Calu3 (cell line): Measurements from ENCODE around the gene IFIT1. TPM values are rescaled to one million over a fixed set of nuclear protein-coding genes. Genes with fewer than 3 reads are reported as not detected.
"Not testable (repeated sequence)": the region's sequence is repeated elsewhere in the genome, so short reads cannot be mapped to it uniquely, and the experiment has no call there.

Experiments
- BruUV-seq: library from RNA; stranded (reverse); fragments of 400-500 nt; replicated peaks from 2 replicates; lab custom pipeline; 2021; lab: Mats Ljungman, UMichigan
- CTCF ChIA-PET: fragments of 300-600 bp; sonication (Branson Sonifier 250); formaldehyde crosslinking; loops from one replicate; lab custom pipeline; 2022; ENCODE audit warnings: antibody characterized with exemption; lab: Charles Lee
- DNase-seq: peaks from one replicate; pipeline ENCODE4 v3.0.0; 2022
- H3K27ac Mint-ChIP-seq: one replicate; pipeline ENCODE4 v1.8.0; 2022; ENCODE audit warnings: mixed read lengths; ENCODE audit not compliant: unreplicated experiment
- H3K27me3 Mint-ChIP-seq: one replicate; pipeline ENCODE4 v1.8.0; 2022; ENCODE audit warnings: mixed read lengths; ENCODE audit not compliant: unreplicated experiment
- H3K36me3 Mint-ChIP-seq: one replicate; pipeline ENCODE4 v1.8.0; 2022; ENCODE audit warnings: mild to moderate bottlenecking, moderate library complexity, mixed read lengths; ENCODE audit not compliant: insufficient read depth, unreplicated experiment
- H3K4me1 Mint-ChIP-seq: one replicate; pipeline ENCODE4 v1.8.0; 2022; ENCODE audit warnings: mild to moderate bottlenecking, low read depth, mixed read lengths; ENCODE audit not compliant: unreplicated experiment
- H3K4me3 Mint-ChIP-seq: one replicate; pipeline ENCODE4 v1.8.0; 2022; ENCODE audit warnings: mild to moderate bottlenecking, low read depth, moderate library complexity, mixed read lengths; ENCODE audit not compliant: unreplicated experiment
- H3K9me3 Mint-ChIP-seq: one replicate; pipeline ENCODE4 v1.8.0; 2022; ENCODE audit warnings: low read depth, mixed read lengths; ENCODE audit not compliant: unreplicated experiment
- CTCF ChIP-seq: fragments of 200-600 bp; IDR thresholded peaks from one replicate; pipeline ENCODE4 v1.8.0; 2022; ENCODE audit warnings: antibody characterized with exemption; ENCODE audit not compliant: unreplicated experiment
- intact Hi-C: fragments of 100-400 bp; cut with micrococcal nuclease; formaldehyde crosslinking; loops from one replicate; pipeline ENCODE4 v1.10.0; 2022; ENCODE audit not compliant: unreplicated experiment
- total RNA-seq: library from RNA; stranded (reverse); gene quantifications from 2 replicates; pipeline ENCODE4 v1.2.3, GENCODE V29; 2022

IFIT1 gene
- total RNA-seq, 1 experiment from 2014 or later, result 52.3 TPM

GRCh38 chr10:89440226-89441009 is 48.0 kb downstream of the IFIT1 start:
- Mint-ChIP-seq H3K9me3 (no peaks in the 10 kb centered on the region), H3K4me1 (no peaks in the 10 kb centered on the region), H3K27ac (no peak overlapping the region), H3K36me3 (no peaks in the 10 kb centered on the region), H3K27me3 (no peaks in the 10 kb centered on the region), H3K4me3 (no peak overlapping the region)
- TF ChIP-seq CTCF, result no peak
- DNase-seq, result no peak
- intact Hi-C loops, result no loop called here
- CTCF ChIA-PET, result interaction anchor here (0.7 kb wide), 1 partner anchor 184 kb away, joined by 4 read pairs; no protein-coding TSS in a partner anchor
- no TSS peak for BruUV-seq

GRCh38 chr10:89442289-89442688 is 49.9 kb downstream of the IFIT1 start:
- no peak for DNase-seq
- CTCF ChIA-PET, result no interaction called here
- no TSS peak for BruUV-seq
- H3K36me3 Mint-ChIP-seq, result no peaks in the 10 kb centered on the region
- TF ChIP-seq CTCF, result no peak
- no peaks in the 10 kb centered on the region for H3K9me3 Mint-ChIP-seq
- H3K4me3 Mint-ChIP-seq, result no peak overlapping the region
- H3K27ac Mint-ChIP-seq, result no peak overlapping the region
- no peaks in the 10 kb centered on the region for H3K4me1 Mint-ChIP-seq
- intact Hi-C loops, result no loop called here
- no peaks in the 10 kb centered on the region for H3K27me3 Mint-ChIP-seq

- H3K4me1 Mint-ChIP-seq, DNase-seq, BruUV-seq, H3K27ac Mint-ChIP-seq, H3K4me3 Mint-ChIP-seq, H3K27me3 Mint-ChIP-seq, CTCF ChIA-PET, intact Hi-C loops, H3K36me3 Mint-ChIP-seq, H3K9me3 Mint-ChIP-seq: not testable (repeated sequence)
These were observed 52.4 kb downstream of the IFIT1 start for GRCh38 chr10:89444819-89445218.

GRCh38 chr10:89450901-89451300 is 58.5 kb downstream of the IFIT1 start:
- no peak overlapping the region for H3K27ac Mint-ChIP-seq
- TF ChIP-seq CTCF, result no peak
- no peaks in the 10 kb centered on the region for H3K9me3 Mint-ChIP-seq

GRCh38 chr10:89452193-89452592 is 59.8 kb downstream of the IFIT1 start:
- CTCF ChIA-PET, result interaction anchor here (1.4 kb wide), 1 partner anchor 20 kb away, joined by 3 read pairs; no protein-coding TSS in a partner anchor
- peaks cover 24% of the 10 kb centered on the region for H3K4me1 Mint-ChIP-seq
- BruUV-seq, result no TSS peak
- TF ChIP-seq CTCF, result no peak
- no peaks in the 10 kb centered on the region for H3K36me3 Mint-ChIP-seq
- H3K27me3 Mint-ChIP-seq, result no peaks in the 10 kb centered on the region
- H3K9me3 Mint-ChIP-seq, result no peaks in the 10 kb centered on the region
- no peak overlapping the region for H3K4me3 Mint-ChIP-seq
- intact Hi-C loops, result no loop called here
- DNase-seq, result no peak
- no peak overlapping the region for H3K27ac Mint-ChIP-seq

More at GRCh38 chr10:89450901-89451300, 58.5 kb downstream of the IFIT1 start:
- Mint-ChIP-seq H3K4me3 (no peak overlapping the region), H3K36me3 (no peaks in the 10 kb centered on the region), H3K27me3 (no peaks in the 10 kb centered on the region), H3K4me1 (peaks cover 24% of the 10 kb centered on the region)
- CTCF ChIA-PET, result no interaction called here
- intact Hi-C loops, result no loop called here
- no peak for DNase-seq
- BruUV-seq, result no TSS peak
